Stimulated activated CD8-positive, alpha-beta memory T cell treated with anti-CD3 and anti-CD28 coated beads, Interleukin-7, amount 100 ng/mL, for 24 hours (primary cell): ENCODE measurements around the gene COL23A1.

Source experiments
- DNase-seq: peaks from one replicate; pipeline ENCODE4 v3.0.0-alpha.2; 2020; ENCODE audit warnings: low read depth

COL23A1 gene

GRCh38 chr5:178531786-178532185, 58.4 kb downstream of the COL23A1 start:
- no peak for DNase-seq

GRCh38 chr5:178530526-178530925, 59.7 kb downstream of the COL23A1 start:
- DNase-seq = no peak

- DNase-seq = no peak
Measured at GRCh38 chr5:178529080-178529479, 61.1 kb downstream of the COL23A1 start.

GRCh38 chr5:178527458-178528307, 62.5 kb downstream of the COL23A1 start:
- DNase-seq = no peak

- DNase-seq = no peak
Measured at GRCh38 chr5:178526773-178527457, 63.3 kb downstream of the COL23A1 start.

- no peak for DNase-seq
Measured at GRCh38 chr5:178525906-178526732, 64.1 kb downstream of the COL23A1 start.

GRCh38 chr5:178524093-178524882, 65.9 kb downstream of the COL23A1 start:
- DNase-seq = no peak

- DNase-seq = no peak
Measured at GRCh38 chr5:178522361-178522760, 67.8 kb downstream of the COL23A1 start.

GRCh38 chr5:178520851-178521250, 69.3 kb downstream of the COL23A1 start:
- no peak for DNase-seq

- no peak for DNase-seq
Measured at GRCh38 chr5:178519804-178520203, 70.4 kb downstream of the COL23A1 start.

- no peak for DNase-seq
Measured at GRCh38 chr5:178519155-178519554, 71.0 kb downstream of the COL23A1 start.

- no peak for DNase-seq
Measured at GRCh38 chr5:178516504-178517235, 73.5 kb downstream of the COL23A1 start.

- no peak for DNase-seq
Measured at GRCh38 chr5:178515776-178516503, 74.3 kb downstream of the COL23A1 start.

GRCh38 chr5:178514851-178515418, 75.3 kb downstream of the COL23A1 start:
- DNase-seq = no peak

- DNase-seq = no peak
Measured at GRCh38 chr5:178511172-178511571, 79.0 kb downstream of the COL23A1 start.

GRCh38 chr5:178509491-178510057, 80.6 kb downstream of the COL23A1 start:
- DNase-seq = no peak

- DNase-seq = no peak
Measured at GRCh38 chr5:178507151-178507932, 82.9 kb downstream of the COL23A1 start.

- DNase-seq = no peak
Measured at GRCh38 chr5:178505639-178506407, 84.4 kb downstream of the COL23A1 start.
